NOMO-1 treated with DMSO at 0.1 percent for 48 hours (cell line): ENCODE results near the gene EIF2S3.
A peak's percentile ranks its signal among the peaks of the same experiment; 100 is the strongest.
"Not testable (repeated sequence)": the region's sequence is repeated elsewhere in the genome, so short reads cannot be mapped to it uniquely, and the experiment has no call there.

Experiments used
- DNase-seq: peaks from one replicate; lab custom pipeline; 2025; ENCODE audit not compliant: unreplicated experiment; lab: John Stamatoyannopoulos, UW

EIF2S3 gene

GRCh38 chrX:24049643-24050042 lies 5.1 kb upstream of the EIF2S3 start:
- not testable (repeated sequence) for DNase-seq

DNA sequence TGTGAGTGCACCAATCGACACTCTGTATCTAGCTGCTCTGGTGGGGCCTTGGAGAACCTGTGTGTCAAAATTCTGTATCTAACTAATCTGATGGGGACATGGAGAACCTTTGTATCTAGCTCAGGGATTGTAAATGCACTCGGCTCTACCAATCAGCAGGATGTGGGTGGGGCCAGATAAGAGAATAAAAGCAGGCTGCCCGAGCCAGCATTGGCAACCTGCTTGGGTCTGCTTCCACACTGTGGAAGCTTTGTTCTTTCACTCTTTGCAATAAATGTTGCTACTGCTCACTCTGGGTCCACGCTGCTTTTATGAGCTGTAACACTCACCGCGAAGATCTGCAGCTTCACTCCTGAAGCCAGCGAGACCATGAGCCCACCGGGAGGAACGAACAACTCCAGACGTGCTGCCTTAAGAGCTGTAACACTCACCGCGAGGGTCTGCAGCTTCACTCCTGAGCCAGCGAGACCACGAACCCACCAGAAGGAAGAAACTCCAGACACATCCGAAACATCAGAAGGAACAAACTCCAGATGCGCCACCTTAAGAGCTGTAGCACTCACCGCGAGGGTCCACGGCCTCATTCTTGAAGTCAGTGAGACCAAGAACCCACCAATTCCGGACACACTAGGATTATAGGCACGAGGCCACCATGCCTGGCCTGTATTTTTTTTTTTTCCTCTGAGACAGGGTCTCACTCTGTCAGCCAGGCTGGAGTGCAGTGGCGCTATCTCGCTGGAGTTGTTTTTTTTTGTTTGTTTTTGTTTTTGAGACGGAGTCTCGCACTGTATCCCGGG lies 4.0 kb upstream of the EIF2S3 start:
- DNase-seq: not testable (repeated sequence)

DNA sequence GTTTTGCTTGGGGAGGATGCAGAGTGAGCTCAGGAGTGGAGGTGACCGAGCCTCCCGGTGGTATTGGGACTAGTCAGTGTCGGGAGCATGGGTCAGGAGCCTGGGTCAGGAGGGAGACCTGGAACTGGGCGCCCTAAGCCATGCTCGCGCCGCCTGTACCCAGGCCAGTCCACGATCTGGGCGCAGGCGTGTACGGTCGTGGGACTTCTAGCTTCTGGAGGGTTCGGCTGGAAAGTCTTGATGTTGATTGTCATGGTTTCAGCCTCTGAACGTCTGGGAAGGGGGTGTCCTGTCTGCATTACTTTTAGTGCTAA lies 244 bp downstream of the EIF2S3 start:
- no peak for DNase-seq

DNA sequence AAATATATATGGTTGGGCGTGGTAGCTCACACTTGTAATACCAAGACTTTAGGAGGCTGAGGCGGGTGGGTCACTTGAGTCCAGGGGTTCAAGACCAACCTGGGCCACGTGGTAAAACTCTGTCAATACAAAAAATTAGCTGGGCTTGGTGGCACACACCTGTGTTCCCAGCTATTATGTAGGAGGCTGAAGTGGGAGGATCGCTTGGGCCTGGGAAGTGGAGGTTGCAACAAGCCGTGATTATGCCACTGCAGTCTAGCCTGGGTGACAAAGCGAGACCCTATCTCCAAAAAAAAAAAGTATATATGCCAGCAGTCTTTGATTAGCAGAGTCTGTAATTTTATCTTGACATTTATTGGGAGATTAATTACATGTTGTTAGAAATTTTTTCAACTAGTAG lies 8.7 kb downstream of the EIF2S3 start:
- DNase-seq: no peak

- no peak for DNase-seq
Measured at GRCh38 chrX:24069877-24070276, 15.1 kb downstream of the EIF2S3 start.

GRCh38 chrX:24079411-24079810 lies 24.7 kb downstream of the EIF2S3 start:
- no peak for DNase-seq

GRCh38 chrX:24080245-24080644 lies 25.5 kb downstream of the EIF2S3 start:
- not testable (repeated sequence) for DNase-seq

DNA sequence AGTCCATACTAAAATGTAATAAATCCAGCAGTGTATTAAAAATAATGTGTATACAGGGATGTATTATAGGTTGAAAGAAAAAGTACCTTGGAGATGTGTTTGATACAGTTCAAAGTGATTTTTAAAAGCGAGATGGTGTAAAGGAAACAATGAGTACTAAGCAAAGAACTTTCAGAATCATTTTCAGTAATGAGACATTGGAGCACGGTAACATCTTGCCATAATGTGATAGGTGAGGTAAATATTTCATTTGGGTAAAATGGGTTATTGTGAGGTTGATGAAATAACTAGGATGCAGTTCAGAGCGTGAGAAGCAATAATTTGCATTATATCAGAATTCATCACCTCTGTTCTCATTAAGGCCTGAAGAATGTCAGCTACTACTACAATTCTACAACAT lies 25.9 kb downstream of the EIF2S3 start:
- no peak for DNase-seq

- DNase-seq: peak; percentile 36
Measured at GRCh38 chrX:24081661-24082154, 27.0 kb downstream of the EIF2S3 start.

- DNase-seq: no peak
Measured at GRCh38 chrX:24082447-24082846, 27.7 kb downstream of the EIF2S3 start.

GRCh38 chrX:24085101-24085500 lies 30.3 kb downstream of the EIF2S3 start:
- no peak for DNase-seq

DNA sequence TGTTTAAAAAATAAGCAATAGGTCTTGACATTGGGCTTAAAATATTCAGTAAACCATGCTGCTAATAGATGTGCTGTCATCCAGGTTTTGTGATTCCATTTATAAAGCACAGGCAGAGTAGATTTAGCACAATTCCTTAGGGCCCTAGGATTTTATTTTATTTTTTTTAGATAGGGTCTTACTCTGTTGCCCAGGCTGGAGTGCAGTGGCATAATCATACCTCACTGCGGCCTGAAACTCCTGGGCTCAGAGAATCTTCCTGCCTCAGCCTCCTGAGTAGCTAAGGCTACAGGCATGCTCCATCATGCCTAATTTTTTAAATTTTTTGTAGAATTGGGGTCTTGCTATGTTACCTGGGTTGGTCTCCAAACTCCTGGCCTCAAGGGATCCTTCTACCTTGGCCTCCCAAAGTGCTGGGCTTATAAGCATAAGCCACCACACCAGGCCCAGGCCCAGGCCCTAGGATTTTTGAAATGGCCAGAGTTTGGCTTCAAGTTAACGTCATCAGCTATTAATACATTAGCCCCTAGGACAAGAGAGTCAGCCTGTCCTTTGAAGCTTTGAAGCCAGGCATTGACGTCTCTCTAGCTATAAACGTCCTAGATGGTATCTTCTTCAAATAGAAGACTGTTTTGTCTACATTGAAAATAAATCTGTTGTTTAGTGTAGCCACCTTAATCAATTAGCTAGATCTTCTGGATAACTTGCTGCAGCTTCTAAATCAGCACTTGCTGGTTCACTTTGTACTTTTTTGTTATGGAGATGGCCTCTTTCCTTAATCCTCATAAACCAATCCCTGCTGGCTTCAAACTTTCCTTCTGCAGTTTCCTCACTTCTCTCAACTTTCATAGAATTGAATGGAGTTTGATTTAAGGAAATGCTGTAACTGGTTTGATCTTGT lies 35.8 kb downstream of the EIF2S3 start:
- DNase-seq: no peak

- DNase-seq: no peak
Measured at GRCh38 chrX:24093746-24094145, 39.0 kb downstream of the EIF2S3 start.

- DNase-seq: no peak
Measured at GRCh38 chrX:24097741-24098260, 43.0 kb downstream of the EIF2S3 start.

GRCh38 chrX:24098932-24099331 lies 44.2 kb downstream of the EIF2S3 start:
- no peak for DNase-seq

- DNase-seq: no peak
Measured at GRCh38 chrX:24099394-24099793, 44.6 kb downstream of the EIF2S3 start.

DNA sequence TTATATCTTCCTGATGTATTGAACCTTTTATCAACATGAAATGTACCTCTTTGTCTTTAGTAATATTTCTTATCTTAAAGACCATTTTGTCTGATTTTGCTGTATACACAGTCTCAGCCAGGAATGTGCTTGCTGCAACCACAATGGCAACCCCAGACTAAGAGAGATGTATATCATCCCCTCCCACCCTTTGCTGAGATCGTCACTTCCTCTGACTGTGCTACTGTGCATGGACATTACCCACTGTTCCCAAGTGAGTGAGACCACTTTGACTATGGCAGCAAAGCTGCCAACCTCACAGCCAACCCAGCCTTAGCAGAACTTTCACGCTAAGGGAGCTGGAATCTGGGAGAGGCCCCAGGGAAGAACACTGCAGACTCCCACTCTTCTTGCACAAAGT lies 46.0 kb downstream of the EIF2S3 start:
- DNase-seq: no peak

DNA sequence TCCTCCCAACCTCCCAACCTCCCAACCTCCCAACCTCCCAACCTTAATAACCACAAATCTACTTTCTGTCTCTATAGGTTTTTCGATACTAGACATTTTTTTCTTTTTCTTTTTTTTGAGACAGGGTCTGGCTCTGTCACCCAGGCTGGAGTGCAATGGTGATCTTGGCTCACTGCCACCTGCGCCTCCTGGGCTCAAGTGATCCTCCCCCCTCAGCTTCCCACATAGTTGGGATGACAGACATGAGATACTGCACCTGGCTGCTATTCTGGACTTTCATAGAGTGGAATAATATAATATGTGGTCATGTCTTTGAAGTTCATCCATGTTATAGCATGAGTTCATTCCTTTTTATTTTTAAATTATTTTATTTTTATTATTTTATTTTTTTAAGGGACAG lies 55.3 kb downstream of the EIF2S3 start:
- no peak for DNase-seq

DNA sequence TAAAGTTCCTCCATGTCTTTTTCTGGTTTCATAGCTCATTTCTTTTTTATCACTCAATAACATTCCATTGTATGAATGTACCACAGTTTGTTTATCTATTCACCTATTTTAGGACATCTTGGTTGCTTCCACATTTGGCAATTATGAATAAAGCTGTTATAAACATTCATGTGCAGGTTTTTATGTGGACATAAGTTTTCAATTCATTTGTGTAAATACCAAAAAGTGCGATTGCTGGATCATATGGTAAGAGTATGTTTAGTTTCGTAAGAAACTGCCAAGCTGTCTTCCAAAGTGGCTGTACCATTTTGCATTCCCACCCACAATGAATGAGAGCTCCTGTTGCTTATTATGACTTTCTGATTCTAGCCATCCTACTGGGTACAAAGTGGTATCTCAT lies 58.4 kb downstream of the EIF2S3 start:
- no peak for DNase-seq

GRCh38 chrX:24117258-24117657 lies 62.5 kb downstream of the EIF2S3 start:
- DNase-seq: no peak

GRCh38 chrX:24124244-24124799 lies 69.6 kb downstream of the EIF2S3 start:
- no peak for DNase-seq
